H9 (cell line): ENCODE results near the gene PPTC7. TPM values are rescaled to one million over a fixed set of nuclear protein-coding genes. Genes with fewer than 3 reads are reported as not detected.

Experiments
- DNase-seq: peaks from one replicate; pipeline ENCODE4 v3.0.0-alpha.2; 2017
- H2AFZ ChIP-seq: one replicate; pipeline ENCODE4 v1.6.1; 2013; ENCODE audit warnings: mild to moderate bottlenecking, low read length, control low read depth, moderate library complexity
- H2AK5ac ChIP-seq: 2 replicates; pipeline ENCODE4 v1.6.1; 2013; ENCODE audit warnings: low read length, control low read depth, mixed read lengths; ENCODE audit not compliant: insufficient read length
- H2BK120ac ChIP-seq: one replicate; pipeline ENCODE4 v1.6.1; 2013; ENCODE audit warnings: low read depth, mild to moderate bottlenecking, low read length, control low read depth, inconsistent platforms; ENCODE audit not compliant: poor library complexity, severe bottlenecking
- H2BK12ac ChIP-seq: 2 replicates; pipeline ENCODE4 v1.6.1; 2013; ENCODE audit warnings: low read length, control low read depth, mixed read lengths, low read depth; ENCODE audit not compliant: insufficient read length
- H2BK15ac ChIP-seq: 2 replicates; pipeline ENCODE4 v1.6.1; 2013; ENCODE audit warnings: low read depth, low read length, control low read depth
- H2BK20ac ChIP-seq: one replicate; pipeline ENCODE4 v1.6.1; 2013; ENCODE audit warnings: low read depth, mild to moderate bottlenecking, low read length, control low read depth, inconsistent platforms; ENCODE audit not compliant: poor library complexity, severe bottlenecking
- H2BK5ac ChIP-seq: 2 replicates; pipeline ENCODE4 v1.6.1; 2013; ENCODE audit warnings: low read length, control low read depth, mixed read lengths; ENCODE audit not compliant: insufficient read length
- H3K14ac ChIP-seq: 2 replicates; pipeline ENCODE4 v1.6.1; 2013; ENCODE audit warnings: low read length, control low read depth; ENCODE audit not compliant: insufficient read depth
- H3K18ac ChIP-seq: 2 replicates; pipeline ENCODE4 v1.6.1; 2013; ENCODE audit warnings: low read depth, mild to moderate bottlenecking, mixed read lengths, low read length, control low read depth; ENCODE audit not compliant: insufficient read length
- H3K23ac ChIP-seq: 2 replicates; pipeline ENCODE4 v1.6.1; 2013; ENCODE audit warnings: low read length, control low read depth, mixed read lengths, low read depth; ENCODE audit not compliant: insufficient read length
- H3K23me2 ChIP-seq: 2 replicates; pipeline ENCODE4 v1.6.1; 2013; ENCODE audit warnings: low read depth, mild to moderate bottlenecking, mixed read lengths, low read length, control low read depth; ENCODE audit not compliant: insufficient read length, poor library complexity, severe bottlenecking
- H3K27ac ChIP-seq: 2 replicates; pipeline ENCODE4 v1.5.1; 2013; ENCODE audit warnings: low read length, control low read depth, mixed read lengths, low read depth; ENCODE audit not compliant: insufficient read length
- H3K27me3 ChIP-seq: 2 replicates; pipeline ENCODE4 v1.6.1; 2013; ENCODE audit warnings: low read length, control low read depth, inconsistent platforms; ENCODE audit not compliant: insufficient read depth
- H3K4ac ChIP-seq: 2 replicates; pipeline ENCODE4 v1.6.1; 2013; ENCODE audit warnings: low read depth, mild to moderate bottlenecking, control low read depth, inconsistent platforms, low read length, moderate library complexity
- H3K4me1 ChIP-seq: 2 replicates; pipeline ENCODE4 v1.6.1; 2013; ENCODE audit warnings: low read length, control low read depth, inconsistent platforms; ENCODE audit not compliant: insufficient read depth
- H3K4me2 ChIP-seq: 2 replicates; pipeline ENCODE4 v1.6.1; 2013; ENCODE audit warnings: low read length, control low read depth, mixed read lengths; ENCODE audit not compliant: insufficient read length, insufficient read depth
- H3K56ac ChIP-seq: 2 replicates; pipeline ENCODE4 v1.6.1; 2013; ENCODE audit warnings: low read depth, mild to moderate bottlenecking, mixed read lengths, low read length, control low read depth; ENCODE audit not compliant: insufficient read length
- H3K79me1 ChIP-seq: 2 replicates; pipeline ENCODE4 v1.6.1; 2013; ENCODE audit warnings: low read depth, mild to moderate bottlenecking, moderate library complexity, low read length, control low read depth, inconsistent platforms; ENCODE audit not compliant: insufficient read depth, poor library complexity, severe bottlenecking
- H3K79me2 ChIP-seq: 2 replicates; pipeline ENCODE4 v1.6.1; 2013; ENCODE audit warnings: low read length, control low read depth, inconsistent platforms; ENCODE audit not compliant: insufficient read depth
- H3K9ac ChIP-seq: 2 replicates; pipeline ENCODE4 v1.6.1; 2013; ENCODE audit warnings: low read length, control low read depth, mixed read lengths; ENCODE audit not compliant: insufficient read length; ENCODE audit errors: extremely low read depth
- H3K9me3 ChIP-seq: one replicate; pipeline ENCODE4 v1.6.1; 2013; ENCODE audit warnings: low read depth, low read length, inconsistent platforms; ENCODE audit not compliant: control insufficient read depth
- H3T11ph ChIP-seq: one replicate; pipeline ENCODE4 v1.6.1; 2013; ENCODE audit warnings: mild to moderate bottlenecking, low read length, control low read depth, inconsistent platforms
- H4K20me1 ChIP-seq: one replicate; pipeline ENCODE4 v1.6.1; 2013; ENCODE audit not compliant: control insufficient read depth, insufficient read length, insufficient read depth
- H4K5ac ChIP-seq: 2 replicates; pipeline ENCODE4 v1.6.1; 2013; ENCODE audit warnings: low read depth, mild to moderate bottlenecking, mixed read lengths, low read length, control low read depth; ENCODE audit not compliant: insufficient read length
- H4K8ac ChIP-seq: replicated peaks from 2 replicates; pipeline ENCODE4 v1.6.1; 2013; ENCODE audit warnings: low read length, control low read depth, mixed read lengths, low read depth; ENCODE audit not compliant: insufficient read length
- H4K91ac ChIP-seq: 2 replicates; pipeline ENCODE4 v1.6.1; 2013; ENCODE audit warnings: low read depth, mild to moderate bottlenecking, moderate library complexity, mixed read lengths, low read length, control low read depth; ENCODE audit not compliant: insufficient read length
- H3K27ac Mint-ChIP-seq, 3 experiments: 2 replicates in 2 of 3; 3 replicates in 1 of 3; pipeline ENCODE4 v1.8.0; 2020 to 2021; ENCODE audit warnings: mixed read lengths in 3 of 3, mild to moderate bottlenecking in 1 of 3, moderate library complexity in 1 of 3
- H3K27me3 Mint-ChIP-seq: 2 replicates; pipeline ENCODE4 v1.8.0; 2021; ENCODE audit warnings: low read depth, mild to moderate bottlenecking, moderate library complexity, mixed read lengths
- H3K36me3 Mint-ChIP-seq, 3 experiments: 2 replicates in 2 of 3; 3 replicates in 1 of 3; pipeline ENCODE4 v1.8.0; 2020 to 2021; ENCODE audit warnings: low read depth in 3 of 3, mixed read lengths in 3 of 3; ENCODE audit not compliant: insufficient read depth in 1 of 3
- H3K4me1 Mint-ChIP-seq, 2 experiments: 2 replicates each; pipeline ENCODE4 v1.8.0; 2020; ENCODE audit warnings: mixed read lengths in 2 of 2
- H3K4me3 Mint-ChIP-seq, 2 experiments: 2 replicates in 1 of 2; 3 replicates in 1 of 2; pipeline ENCODE4 v1.8.0; 2020 to 2021; ENCODE audit warnings: mild to moderate bottlenecking in 2 of 2, mixed read lengths in 2 of 2, moderate library complexity in 1 of 2
- H3K9me3 Mint-ChIP-seq, 2 experiments: 2 replicates in 1 of 2; 3 replicates in 1 of 2; pipeline ENCODE4 v1.8.0; 2020; ENCODE audit warnings: mild to moderate bottlenecking in 2 of 2, mixed read lengths in 2 of 2, moderate library complexity in 1 of 2
- WGBS: extraction: QIAGEN DNeasy Blood & Tissue Kit; methylation state at CpG from one replicate; pipeline ENCODE4 v1.1.7; 2013; ENCODE audit warnings: missing lambda C conversion rate, low lambda C conversion rate, mixed read lengths; ENCODE audit not compliant: insufficient read length; ENCODE audit errors: extremely low coverage; 5-methylcytosine and 5-hydroxymethylcytosine counted together
- total RNA-seq: library from RNA; stranded (reverse); gene quantifications from 2 replicates; pipeline ENCODE4 v1.2.1, GENCODE V29; 2021
- TF ChIP-seq, protein P1 (sequence below): fragments of 200-600 bp; sonication (generic); conservative IDR thresholded peaks from 3 replicates; pipeline ENCODE4 v1.8.0; 2021; ENCODE audit warnings: antibody characterized with exemption, mild to moderate bottlenecking

The PPTC7 gene
- total RNA-seq, 1 experiment from 2014 or later: 15.8 TPM

- H3K4me1 Mint-ChIP-seq: peaks cover 4 to 5% of the 10 kb centered on the region in 2 experiments; a peak in 3 of 4 replicates
- Histone ChIP-seq H3K79me2 (no peaks in the 10 kb centered on the region), H3K18ac (peak within 1 kb of the TSS; percentile 67), H3K4me1 (no peaks in the 10 kb centered on the region), H3K56ac (no peak within 1 kb of the TSS), H3K79me1 (no peaks in the 10 kb centered on the region), H3K14ac (peak within 1 kb of the TSS; percentile 70; the same call in 1 of the 2 replicates), H3K9me3 (no peaks in the 10 kb centered on the region), H3T11ph (no peak within 1 kb of the TSS), H2BK5ac (no peak within 1 kb of the TSS), H4K8ac (no peak within 1 kb of the TSS), H2BK12ac (no peak within 1 kb of the TSS), H2BK15ac (no peak within 1 kb of the TSS), H3K9ac (peak within 1 kb of the TSS; percentile 65), H3K23ac (no peak within 1 kb of the TSS), H3K4ac (no peak within 1 kb of the TSS), H3K23me2 (no peaks in the 10 kb centered on the region), H4K5ac (peak within 1 kb of the TSS; percentile 6), H2AFZ (no peak within 1 kb of the TSS), H2BK120ac (no peak within 1 kb of the TSS), H4K20me1 (no peaks in the 10 kb centered on the region), H3K27me3 (peaks cover 5% of the 10 kb centered on the region; the same call in 1 of the 2 replicates), H3K4me2 (peak within 1 kb of the TSS; percentile 60), H2AK5ac (no peak within 1 kb of the TSS), H3K27ac (no peak within 1 kb of the TSS), H2BK20ac (no peak within 1 kb of the TSS), H4K91ac (no peak within 1 kb of the TSS)
- peak within 1 kb of the TSS; percentile 99 for H3K4me3 Mint-ChIP-seq
- no CpG with 5 or more reads among the region's 61 CpGs for WGBS
- H3K27me3 Mint-ChIP-seq: peaks cover 17% of the 10 kb centered on the region
- TF ChIP-seq, protein P1, sequence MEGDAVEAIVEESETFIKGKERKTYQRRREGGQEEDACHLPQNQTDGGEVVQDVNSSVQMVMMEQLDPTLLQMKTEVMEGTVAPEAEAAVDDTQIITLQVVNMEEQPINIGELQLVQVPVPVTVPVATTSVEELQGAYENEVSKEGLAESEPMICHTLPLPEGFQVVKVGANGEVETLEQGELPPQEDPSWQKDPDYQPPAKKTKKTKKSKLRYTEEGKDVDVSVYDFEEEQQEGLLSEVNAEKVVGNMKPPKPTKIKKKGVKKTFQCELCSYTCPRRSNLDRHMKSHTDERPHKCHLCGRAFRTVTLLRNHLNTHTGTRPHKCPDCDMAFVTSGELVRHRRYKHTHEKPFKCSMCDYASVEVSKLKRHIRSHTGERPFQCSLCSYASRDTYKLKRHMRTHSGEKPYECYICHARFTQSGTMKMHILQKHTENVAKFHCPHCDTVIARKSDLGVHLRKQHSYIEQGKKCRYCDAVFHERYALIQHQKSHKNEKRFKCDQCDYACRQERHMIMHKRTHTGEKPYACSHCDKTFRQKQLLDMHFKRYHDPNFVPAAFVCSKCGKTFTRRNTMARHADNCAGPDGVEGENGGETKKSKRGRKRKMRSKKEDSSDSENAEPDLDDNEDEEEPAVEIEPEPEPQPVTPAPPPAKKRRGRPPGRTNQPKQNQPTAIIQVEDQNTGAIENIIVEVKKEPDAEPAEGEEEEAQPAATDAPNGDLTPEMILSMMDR: no peak
- DNase-seq: peak; percentile 99
- peaks cover 10 to 11% of the 10 kb centered on the region in 2 experiments for H3K9me3 Mint-ChIP-seq
- peak within 1 kb of the TSS in 2 of 3 experiments; percentile 91 to 97; a peak in 6 of 7 replicates for H3K27ac Mint-ChIP-seq
- peaks cover 8 to 10% (median 10%) of the 10 kb centered on the region in 3 experiments for H3K36me3 Mint-ChIP-seq
These were observed 81.1 kb downstream of the PPTC7 start, which contains the start of the genes RAD9B and VPS29 for GRCh38 chr12:110501752-110502738. RAD9B (plus strand) TSS chr12:110502331; CDS start chr12:110502338, 7 bp downstream. VPS29 (minus strand) TSS chr12:110502111; CDS start chr12:110502051, 60 bp downstream.
